LNCAP (cell line): Measurements from ENCODE around the gene SCN9A.

Experiments
- CTCF ChIP-seq: fragments of 450-650 bp; IDR thresholded peaks from 2 replicates; pipeline ENCODE4 v1.5.1; 2017; ENCODE audit warnings: mild to moderate bottlenecking

The SCN9A gene

GRCh38 chr2:166156985-166157490 lies 218.7 kb downstream of the SCN9A start:
- TF ChIP-seq CTCF: no peak

GRCh38 chr2:166155589-166155988 lies 220.2 kb downstream of the SCN9A start:
- TF ChIP-seq CTCF: no peak

GRCh38 chr2:166154685-166155338 lies 220.9 kb downstream of the SCN9A start:
- no peak for TF ChIP-seq CTCF

GRCh38 chr2:166152064-166152463 lies 223.7 kb downstream of the SCN9A start:
- no peak for TF ChIP-seq CTCF

- TF ChIP-seq CTCF: no peak
Measured at GRCh38 chr2:166148500-166149400, 227.0 kb downstream of the SCN9A start.

- no peak for TF ChIP-seq CTCF
Measured at GRCh38 chr2:166147883-166148282, 227.9 kb downstream of the SCN9A start.
